Measurements from ENCODE around the gene TYW1B. TPM values are rescaled to one million over a fixed set of nuclear protein-coding genes. Genes with fewer than 3 reads are reported as not detected.
"Not testable (repeated sequence)": the region's sequence is repeated elsewhere in the genome, so short reads cannot be mapped to it uniquely, and the experiment has no call there.

Gene TYW1B
- polyA plus RNA-seq, 3 donors: 2.7 to 4.3 (median 3.1) TPM

DNA sequence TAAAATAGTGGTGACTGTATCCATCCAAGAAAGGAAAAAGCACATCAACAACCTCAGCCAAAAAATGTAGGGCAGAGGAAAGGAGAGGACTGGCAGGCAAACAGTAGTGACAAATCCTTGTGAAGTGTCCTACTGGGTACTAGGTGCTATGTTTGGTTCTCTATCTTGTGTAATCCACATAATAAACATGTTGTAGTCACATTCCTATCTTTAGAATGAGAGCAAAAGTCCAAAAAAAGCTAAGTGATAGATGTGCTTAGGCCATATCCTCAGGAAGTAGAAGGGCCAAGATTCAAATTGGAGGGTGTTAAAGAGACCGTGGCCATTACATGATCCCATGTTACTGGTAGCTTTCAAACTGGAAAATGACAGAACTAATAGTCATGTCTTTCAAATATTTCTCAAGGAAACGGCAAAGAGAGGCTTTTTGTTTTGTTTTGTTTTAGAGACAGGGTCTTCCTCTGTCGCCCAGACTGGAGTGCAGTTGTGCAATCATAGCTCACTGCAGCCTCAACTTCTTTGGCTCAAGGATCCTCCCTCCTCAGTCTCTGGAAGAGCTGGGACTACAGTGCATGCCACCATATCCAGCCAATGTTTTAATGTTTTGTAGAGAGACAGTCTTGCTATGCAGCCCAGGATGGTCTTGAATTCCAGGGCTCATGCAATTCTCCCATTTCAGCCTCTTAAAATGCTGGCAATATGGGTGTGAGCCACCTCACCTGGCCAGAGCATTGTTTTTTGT is 244.2 kb downstream of the TYW1B start:
- DNase-seq (ENCODE audit: low read depth in 3 of 3, low spot score in 2 of 3): not testable (repeated sequence)

DNA sequence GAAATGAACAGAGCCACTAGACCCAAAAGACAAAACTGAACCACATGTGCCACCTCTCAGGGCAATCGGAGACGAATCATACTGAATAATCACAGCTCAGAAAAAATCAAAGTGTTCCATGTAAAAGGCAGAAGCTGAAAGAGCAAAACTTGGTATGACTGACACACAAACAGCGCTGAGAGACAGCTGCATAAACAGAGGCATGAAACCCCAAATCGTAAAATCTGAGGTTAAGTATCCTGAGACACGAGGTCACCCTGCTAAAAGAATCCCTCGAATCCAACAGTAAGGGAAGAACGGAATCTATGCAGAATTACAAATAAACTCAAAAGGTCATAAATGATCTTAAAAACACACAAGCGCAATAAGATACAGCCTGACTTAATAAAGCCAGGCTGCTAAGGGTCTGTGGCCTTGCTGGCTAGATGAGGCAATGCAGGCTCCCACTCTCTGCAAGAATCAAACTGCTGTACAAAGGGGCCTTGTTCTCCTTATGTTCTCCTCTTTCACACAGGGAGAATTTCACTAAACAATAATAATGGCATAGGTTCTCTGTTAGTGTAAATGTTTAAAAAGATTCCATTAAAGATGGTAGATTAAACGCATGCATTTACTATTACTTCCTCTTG is 247.7 kb downstream of the TYW1B start:
- not testable (repeated sequence) for DNase-seq (ENCODE audit: low read depth in 3 of 3, low spot score in 2 of 3)

DNA sequence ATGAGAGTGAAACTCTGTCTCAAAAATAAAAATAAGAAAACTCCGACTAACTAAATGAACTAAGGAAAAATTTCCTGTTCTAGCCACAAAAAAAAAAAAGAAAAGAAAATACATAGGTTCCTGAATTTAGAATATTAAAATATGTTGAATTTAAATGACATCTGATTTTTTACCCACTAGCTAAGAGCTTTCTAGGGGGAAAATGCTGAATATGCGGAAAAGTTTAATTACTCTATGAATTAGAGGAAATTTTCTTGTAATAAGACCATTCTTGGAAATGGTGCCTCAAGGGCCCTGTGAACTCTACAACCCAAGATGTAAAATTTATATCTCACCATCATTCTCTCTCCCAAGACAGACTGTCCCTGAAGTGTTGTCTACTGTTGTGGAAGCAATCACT is 250.9 kb downstream of the TYW1B start:
- DNase-seq (ENCODE audit: low read depth in 3 of 3, low spot score in 2 of 3): no peak

DNA sequence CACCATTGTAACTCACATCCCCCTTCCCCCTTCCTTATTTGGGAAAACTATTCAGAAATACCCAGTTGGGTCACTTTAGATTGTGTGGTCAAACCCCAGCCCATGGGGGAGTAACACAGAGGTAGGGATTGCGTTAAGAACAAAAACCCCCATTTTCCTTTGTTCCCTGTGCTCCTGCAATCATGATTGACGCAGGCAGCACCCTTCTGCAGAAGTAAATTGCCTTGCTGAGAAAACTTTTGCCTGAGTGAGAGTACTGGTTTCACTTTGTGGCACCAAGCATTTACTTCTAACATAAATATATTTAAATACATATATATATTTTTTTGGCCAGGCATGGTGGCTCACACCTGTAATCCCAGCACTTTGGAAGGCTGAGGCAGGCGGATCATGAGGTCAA is 266.0 kb downstream of the TYW1B start:
- not testable (repeated sequence) for DNase-seq (ENCODE audit: low read depth in 3 of 3, low spot score in 2 of 3)

DNA sequence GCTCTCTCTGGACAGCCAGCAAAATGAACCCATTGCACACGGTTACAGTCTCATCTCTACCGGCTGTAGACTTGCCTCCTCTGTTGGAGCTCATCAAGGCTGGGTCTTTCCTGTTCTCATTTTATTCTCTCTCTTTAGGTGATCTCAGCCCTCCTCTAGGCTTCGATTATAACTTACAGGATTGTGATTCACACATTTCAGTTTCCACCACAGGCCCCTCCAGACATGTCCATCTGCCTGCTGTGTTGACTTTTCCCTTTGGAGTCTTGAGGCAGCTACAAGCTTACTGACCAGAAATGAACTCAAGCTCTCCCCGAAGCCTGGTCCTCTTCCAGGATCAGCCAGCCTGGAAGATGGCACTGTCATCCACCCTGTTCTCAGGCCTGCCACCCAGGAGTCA is 268.5 kb downstream of the TYW1B start:
- not testable (repeated sequence) for DNase-seq (ENCODE audit: low read depth in 3 of 3, low spot score in 2 of 3)

DNA sequence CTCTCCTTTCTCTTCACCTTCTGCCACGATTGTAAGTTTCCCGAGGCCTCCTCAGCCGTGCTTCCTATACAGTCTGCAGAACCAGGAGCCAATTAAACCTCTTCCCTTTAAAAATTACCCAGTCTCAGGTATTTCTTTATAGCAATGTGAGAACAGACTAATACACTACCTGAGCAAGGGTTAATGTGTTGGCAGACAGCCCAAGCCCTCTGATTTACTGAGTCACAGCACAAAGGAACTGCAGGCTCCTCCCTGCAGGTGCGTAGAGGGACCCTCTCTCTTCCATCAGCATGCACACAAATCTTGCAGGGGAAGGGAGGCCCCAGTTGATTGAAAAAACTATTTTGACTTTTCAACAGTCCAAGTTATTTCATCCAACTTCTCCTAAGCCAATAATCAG is 271.3 kb downstream of the TYW1B start:
- not testable (repeated sequence) for DNase-seq (ENCODE audit: low read depth in 3 of 3, low spot score in 2 of 3)

DNA sequence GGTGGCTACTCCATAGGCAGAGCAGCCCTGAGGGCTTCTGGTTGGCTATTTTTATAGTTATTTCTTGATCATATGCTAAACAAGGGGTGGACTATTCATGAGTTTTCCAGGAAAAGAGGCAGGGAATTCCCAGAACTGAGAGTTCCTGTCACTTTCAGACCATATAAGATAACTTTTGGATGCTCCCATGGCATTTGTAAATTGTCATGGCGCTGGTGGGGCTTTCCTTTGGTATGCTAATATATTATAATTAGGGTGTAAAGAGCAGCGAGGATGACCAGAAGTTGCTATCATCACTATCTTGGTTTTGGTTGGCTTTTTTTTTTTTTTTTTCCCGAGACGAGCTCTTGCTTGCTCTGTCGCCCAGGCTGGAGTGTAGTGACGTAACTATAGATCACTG is 272.8 kb downstream of the TYW1B start:
- DNase-seq (ENCODE audit: low read depth in 3 of 3, low spot score in 2 of 3): not testable (repeated sequence)

DNA sequence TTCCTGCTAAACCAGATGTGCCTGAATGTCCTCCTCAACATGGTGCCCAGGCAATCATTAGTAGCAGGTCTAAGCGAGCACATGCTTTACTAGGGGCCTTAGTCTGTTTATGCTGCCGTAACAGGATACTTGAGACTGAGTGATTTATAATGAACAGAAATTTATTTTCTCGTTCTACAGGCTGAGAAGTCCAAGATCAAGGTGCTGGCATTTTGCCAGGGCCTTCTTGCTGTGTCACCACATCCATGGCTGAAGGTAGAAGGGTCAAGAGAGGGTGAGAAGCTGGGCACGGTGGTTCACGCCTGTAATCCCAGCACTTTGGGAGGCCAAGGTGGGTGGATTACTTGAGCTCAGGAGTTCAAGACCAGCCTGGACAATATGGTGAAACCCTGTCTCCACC is 273.6 kb downstream of the TYW1B start:
- not testable (repeated sequence) for DNase-seq (ENCODE audit: low read depth in 3 of 3, low spot score in 2 of 3)

DNA sequence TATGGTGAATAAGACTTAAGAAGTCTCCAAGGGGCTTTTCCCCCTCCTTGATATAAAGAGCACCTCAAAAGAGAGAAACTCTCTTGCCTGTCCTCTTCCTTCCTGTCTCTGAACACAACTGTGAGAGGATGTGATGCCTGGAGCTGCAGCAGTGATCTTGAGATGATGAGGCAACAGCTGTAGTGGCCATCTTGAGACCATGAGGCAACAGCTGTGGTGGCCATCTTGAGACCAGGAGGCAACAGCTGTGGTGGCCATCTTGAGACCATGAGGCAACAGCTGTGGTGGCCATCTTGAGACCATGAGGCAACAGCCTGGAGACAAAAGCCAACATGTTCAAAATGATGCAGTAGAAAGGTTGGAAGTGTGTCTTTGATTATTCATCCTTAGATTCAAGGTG is 277.5 kb downstream of the TYW1B start:
- DNase-seq (ENCODE audit: low read depth in 3 of 3, low spot score in 2 of 3): not testable (repeated sequence)

DNA sequence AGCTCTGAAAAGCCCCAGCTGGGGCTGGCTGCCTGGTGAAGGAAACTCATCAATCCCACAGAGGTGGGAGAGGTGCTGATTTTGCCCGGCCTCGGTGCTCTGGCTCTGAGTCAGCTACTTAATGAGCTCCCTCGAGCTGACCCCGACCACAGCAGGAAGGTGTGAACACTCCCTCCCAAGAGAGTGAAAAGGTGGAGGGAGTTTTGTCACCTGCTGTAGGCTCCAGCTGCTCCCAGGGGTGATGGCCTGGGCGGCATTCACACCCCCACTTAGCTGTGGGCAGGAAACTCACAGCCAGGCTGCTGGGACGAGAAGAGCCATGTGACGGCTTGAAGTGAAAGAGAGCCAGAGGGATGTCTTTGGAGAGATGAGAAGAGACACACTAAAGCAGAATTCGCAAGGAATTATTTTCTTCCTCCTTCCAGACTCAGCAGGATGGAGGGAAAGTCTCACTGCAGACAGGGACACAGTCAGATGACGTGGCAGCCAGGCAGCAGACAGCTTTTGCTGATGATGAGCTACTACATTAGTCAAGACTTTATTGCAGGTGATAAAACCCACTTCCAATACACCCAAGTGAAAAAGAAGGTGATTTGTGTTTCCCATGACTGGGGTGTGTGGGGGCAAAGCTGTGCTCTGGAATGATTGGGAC is 281.3 kb downstream of the TYW1B start:
- DNase-seq (ENCODE audit: low read depth in 3 of 3, low spot score in 2 of 3): not testable (repeated sequence)

DNA sequence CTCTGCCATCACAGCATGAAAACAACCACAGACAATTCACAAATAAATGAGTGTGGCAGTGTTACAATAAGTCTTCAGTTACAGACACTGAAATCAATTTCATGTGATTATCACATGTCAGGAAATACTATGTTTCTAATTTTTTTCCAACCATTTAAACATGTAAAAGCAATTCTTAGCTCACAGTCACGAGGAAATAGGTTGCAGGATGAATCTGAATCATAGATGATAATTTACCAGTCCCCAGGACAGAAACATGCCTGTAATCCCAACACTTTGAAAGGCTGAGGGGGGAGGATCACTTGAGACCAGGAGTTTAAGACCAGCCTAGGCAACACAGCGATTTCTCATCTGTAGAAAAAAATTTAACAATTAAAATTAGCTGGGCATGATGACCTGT is 283.5 kb downstream of the TYW1B start:
- DNase-seq (ENCODE audit: low read depth in 3 of 3, low spot score in 2 of 3): not testable (repeated sequence)

DNA sequence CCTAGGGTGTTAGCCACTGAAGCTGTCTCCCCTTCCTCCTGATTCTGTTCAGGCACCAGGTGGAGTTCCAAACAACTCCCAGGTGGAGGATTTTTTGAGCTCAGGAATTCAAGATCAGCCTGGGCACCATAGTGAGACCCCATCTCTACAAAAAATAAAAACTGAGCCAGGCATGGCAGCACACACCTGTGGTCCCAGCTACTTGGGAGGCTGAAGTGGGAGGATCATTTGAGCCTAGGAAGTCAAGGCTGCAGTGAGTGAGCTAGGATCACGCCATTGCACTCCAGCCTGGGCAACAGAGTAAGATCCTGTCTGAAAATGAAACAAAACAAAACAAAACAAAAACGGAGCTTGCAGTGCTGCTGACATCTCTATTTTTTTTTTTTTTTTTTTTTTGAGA is 287.1 kb downstream of the TYW1B start:
- DNase-seq (ENCODE audit: low read depth in 3 of 3, low spot score in 2 of 3): no peak

DNA sequence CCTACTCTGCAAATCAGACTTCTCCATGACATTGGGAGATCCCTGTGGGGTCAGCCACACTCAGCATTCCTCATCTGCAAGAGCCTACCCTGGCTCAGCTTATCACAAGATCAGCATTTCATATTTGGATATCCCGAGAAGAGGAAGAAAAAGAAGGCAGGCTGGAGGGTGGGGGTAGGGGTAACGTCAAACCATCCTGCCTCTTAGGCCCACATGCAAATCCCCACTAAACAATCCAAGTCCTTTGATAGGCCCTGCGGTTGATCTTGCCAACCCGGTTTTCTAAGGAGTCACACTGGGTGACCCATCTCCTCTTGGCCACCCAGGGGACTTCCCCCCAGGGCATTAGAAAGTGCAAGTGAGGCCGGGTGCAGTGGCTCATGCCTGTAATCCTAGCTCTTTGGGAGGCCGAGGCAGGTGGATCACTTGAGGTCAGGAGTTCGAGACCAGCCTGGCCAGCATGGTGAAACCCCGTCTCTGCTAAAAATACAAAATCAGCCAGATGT is 287.8 kb downstream of the TYW1B start:
- DNase-seq (ENCODE audit: low read depth in 3 of 3, low spot score in 2 of 3): no peak

DNA sequence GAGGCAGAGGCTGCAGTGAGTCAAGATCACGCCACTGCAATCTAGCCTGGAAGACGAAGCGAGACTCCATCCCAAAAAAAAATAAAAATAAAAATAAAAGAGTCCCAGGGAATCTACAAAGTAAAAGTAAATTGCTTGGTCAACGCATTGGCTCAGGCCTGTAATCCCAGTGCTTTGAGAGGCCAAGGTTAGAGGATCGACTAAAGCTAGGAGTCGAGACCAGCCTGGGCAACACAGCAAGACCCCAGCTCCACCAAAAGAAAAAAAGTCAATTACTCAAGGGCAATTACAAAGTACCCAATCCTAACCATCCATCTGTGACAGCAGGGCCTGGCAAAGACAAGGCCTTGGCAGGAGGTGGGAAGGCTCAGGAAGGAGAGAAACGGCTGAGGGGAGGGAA is 288.3 kb downstream of the TYW1B start:
- no peak for DNase-seq (ENCODE audit: low read depth in 3 of 3, low spot score in 2 of 3)

DNA sequence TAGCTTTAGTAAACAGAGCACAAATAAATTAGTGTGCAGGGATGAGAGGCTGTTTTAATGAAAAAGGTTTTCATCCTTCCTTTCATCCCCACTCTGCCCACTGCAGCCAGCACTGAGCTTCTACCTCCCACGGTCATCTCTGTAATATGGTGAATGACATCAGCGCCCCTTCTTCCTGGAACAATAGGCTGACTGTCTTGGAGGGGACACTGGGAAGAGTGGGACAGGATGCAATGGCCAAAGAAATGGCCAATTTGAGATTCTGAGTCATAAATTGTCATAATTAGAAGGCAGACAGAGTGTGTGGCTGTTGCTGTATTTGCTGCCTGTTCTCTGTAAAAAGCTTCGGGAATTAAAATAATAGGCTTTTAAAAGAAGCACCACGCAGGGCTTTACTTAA is 289.1 kb downstream of the TYW1B start:
- DNase-seq (ENCODE audit: low read depth in 3 of 3, low spot score in 2 of 3): no peak

DNA sequence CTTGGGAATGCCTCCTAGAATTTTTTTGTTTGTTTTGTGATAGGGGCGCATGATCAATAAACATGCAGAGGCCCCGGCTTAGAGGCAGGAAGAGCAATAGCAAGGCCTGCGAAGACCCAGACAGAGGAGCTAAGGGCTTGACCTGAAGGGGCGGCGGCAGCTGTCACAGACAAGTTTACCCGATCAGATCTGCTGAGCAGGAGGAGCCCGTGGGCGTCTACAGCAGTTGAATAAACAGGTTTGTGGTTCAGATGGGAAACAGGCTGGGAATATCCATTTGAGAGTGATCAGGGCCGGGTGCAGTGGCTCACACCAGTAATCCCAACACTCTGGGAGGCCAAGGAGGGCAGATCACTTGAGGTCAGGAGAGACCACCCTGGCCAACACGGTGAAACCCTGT is 289.9 kb downstream of the TYW1B start:
- DNase-seq (ENCODE audit: low read depth in 3 of 3, low spot score in 2 of 3): no peak

DNA sequence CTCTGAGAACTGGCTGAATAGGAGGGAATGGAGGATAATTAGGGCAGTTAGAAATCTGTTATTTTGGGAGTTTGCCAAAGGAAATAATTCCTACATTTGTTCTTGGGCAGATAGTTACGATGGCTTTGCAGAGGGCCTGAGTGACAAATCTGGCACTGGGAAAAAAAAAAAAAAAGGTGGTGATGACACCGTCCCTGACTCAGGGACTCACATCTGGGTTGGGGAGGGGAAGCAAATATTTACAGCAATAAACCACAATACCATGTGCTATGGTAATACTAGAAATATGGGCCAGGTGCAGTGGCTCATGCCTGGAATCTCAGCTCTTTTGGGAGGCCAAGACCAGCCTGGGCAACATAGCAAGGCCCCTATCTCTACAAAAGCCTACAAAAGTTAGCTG is 292.0 kb downstream of the TYW1B start:
- DNase-seq (ENCODE audit: low read depth in 3 of 3, low spot score in 2 of 3): not testable (repeated sequence)

DNA sequence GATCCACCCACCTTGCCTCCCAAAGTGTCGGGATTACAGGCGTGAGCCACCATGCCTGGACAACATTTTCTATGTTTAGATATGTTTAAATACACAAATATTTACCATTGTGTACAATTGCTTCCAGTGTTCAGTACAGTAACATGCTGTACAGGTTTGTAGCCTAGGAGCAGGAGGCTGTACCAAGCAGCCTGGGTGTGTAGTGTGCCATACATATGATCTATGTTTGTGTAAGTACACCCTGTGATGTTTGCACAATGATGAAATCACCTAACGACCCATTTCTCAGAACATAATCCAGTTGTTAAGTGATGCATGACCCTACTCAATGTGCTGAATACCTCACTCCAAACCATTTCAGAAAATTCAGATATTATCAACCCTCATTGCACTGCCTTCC is 297.0 kb downstream of the TYW1B start:
- DNase-seq (ENCODE audit: low read depth in 3 of 3, low spot score in 2 of 3): not testable (repeated sequence)

Measured in right renal cortex interstitium (tissue), 3 donors.